Measurements from ENCODE around the gene PCP4.

PCP4 gene

GRCh38 chr21:39924577-39925308 lies 57.5 kb downstream of the PCP4 start:
- no peak for DNase-seq

- no peak for DNase-seq
These were observed 60.2 kb downstream of the PCP4 start for GRCh38 chr21:39927304-39927886.

- DNase-seq: no peak
These were observed 65.1 kb downstream of the PCP4 start for GRCh38 chr21:39932335-39932734.

GRCh38 chr21:39934895-39935294 lies 67.7 kb downstream of the PCP4 start:
- no peak for DNase-seq

- DNase-seq: no peak
These were observed 68.5 kb downstream of the PCP4 start for GRCh38 chr21:39935716-39936115.

- no peak for DNase-seq
These were observed 70.9 kb downstream of the PCP4 start for GRCh38 chr21:39938086-39938625.

- no peak for DNase-seq
These were observed 79.0 kb downstream of the PCP4 start for GRCh38 chr21:39946199-39946598.

- DNase-seq: no peak
These were observed 79.8 kb downstream of the PCP4 start for GRCh38 chr21:39947031-39947430.

- DNase-seq: no peak
These were observed 84.2 kb downstream of the PCP4 start for GRCh38 chr21:39951183-39952101.

- DNase-seq: no peak
These were observed 85.0 kb downstream of the PCP4 start for GRCh38 chr21:39952265-39952664.

GRCh38 chr21:39954570-39954969 lies 87.3 kb downstream of the PCP4 start:
- DNase-seq: no peak

- no peak for DNase-seq
These were observed 88.1 kb downstream of the PCP4 start for GRCh38 chr21:39955326-39955725.

GRCh38 chr21:39956586-39956985 lies 89.3 kb downstream of the PCP4 start:
- no peak for DNase-seq

GRCh38 chr21:39958731-39959130 lies 91.5 kb downstream of the PCP4 start:
- no peak for DNase-seq

GRCh38 chr21:39961251-39961650 lies 94.0 kb downstream of the PCP4 start:
- DNase-seq: no peak

- DNase-seq: no peak
These were observed 97.8 kb downstream of the PCP4 start for GRCh38 chr21:39965026-39965425.

GRCh38 chr21:39966786-39967185 lies 99.5 kb downstream of the PCP4 start:
- no peak for DNase-seq

GRCh38 chr21:39968010-39968409 lies 100.8 kb downstream of the PCP4 start:
- DNase-seq: no peak

GRCh38 chr21:39969691-39970364 lies 102.6 kb downstream of the PCP4 start:
- no peak for DNase-seq

GRCh38 chr21:39971956-39972355 lies 104.7 kb downstream of the PCP4 start:
- no peak for DNase-seq

GRCh38 chr21:39972471-39972870 lies 105.2 kb downstream of the PCP4 start:
- no peak for DNase-seq

- DNase-seq: no peak
These were observed 105.9 kb downstream of the PCP4 start for GRCh38 chr21:39972976-39973770.

All from hippocampal formation (tissue), 2 donors.